Liver (tissue), 3 donors: Measurements from ENCODE around the gene CYP11A1.

Experiments used
- ATF3 ChIP-seq: IDR thresholded peaks from 2 replicates; pipeline ENCODE4 v1.6.1; 2016; ENCODE audit warnings: antibody characterized with exemption
- CTCF ChIP-seq: fragments of 150-350 bp; IDR thresholded peaks from 2 replicates; pipeline ENCODE4 v1.5.1; 2017; ENCODE audit warnings: improper control_type of control experiment, low read depth, low read length; ENCODE audit not compliant: missing input control
- EGR1 ChIP-seq, 2 donors: IDR thresholded peaks; 2 replicates each; pipeline ENCODE4 v1.6.1; 2016 to 2018; ENCODE audit warnings: antibody characterized with exemption in 2 of 2, low read depth in 2 of 2
- GABPA ChIP-seq, 2 donors: IDR thresholded peaks in 1 of 2; conservative IDR thresholded peaks in 1 of 2; 2 replicates each; pipeline ENCODE4 v1.6.1; 2016; ENCODE audit warnings: antibody characterized with exemption in 2 of 2, mild to moderate bottlenecking in 1 of 2, moderate library complexity in 1 of 2
- JUND ChIP-seq, 2 donors: IDR thresholded peaks; 2 replicates each; pipeline ENCODE4 v1.6.1; 2016; ENCODE audit warnings: antibody characterized with exemption in 2 of 2
- MAX ChIP-seq: IDR thresholded peaks from 2 replicates; pipeline ENCODE4 v1.6.1; 2016; ENCODE audit warnings: antibody characterized with exemption
- RAD21 ChIP-seq, 2 donors: IDR thresholded peaks; 2 replicates each; pipeline ENCODE4 v1.6.1; 2016; ENCODE audit warnings: antibody characterized with exemption in 2 of 2, mild to moderate bottlenecking in 2 of 2
- REST ChIP-seq: IDR thresholded peaks from 2 replicates; pipeline ENCODE4 v1.6.1; 2016; ENCODE audit warnings: antibody characterized with exemption, mild to moderate bottlenecking
- RXRA ChIP-seq, 2 donors: IDR thresholded peaks; 2 replicates each; pipeline ENCODE4 v1.6.1; 2017 to 2018; ENCODE audit warnings: antibody characterized with exemption in 2 of 2, mild to moderate bottlenecking in 1 of 2
- SP1 ChIP-seq: IDR thresholded peaks from 2 replicates; pipeline ENCODE4 v1.6.1; 2018; ENCODE audit warnings: antibody characterized with exemption, mild to moderate bottlenecking
- TAF1 ChIP-seq: conservative IDR thresholded peaks from 2 replicates; pipeline ENCODE4 v1.6.1; 2016; ENCODE audit warnings: antibody characterized with exemption, mild to moderate bottlenecking
- ZBTB33 ChIP-seq: IDR thresholded peaks from 2 replicates; pipeline ENCODE4 v1.6.1; 2016; ENCODE audit warnings: antibody characterized with exemption
- donor health status: healthy.
- donor health status: healthy.

GRCh38 chr15:74328331-74329056, 39.0 kb downstream of the CYP11A1 start:
- no peak for TF ChIP-seq CTCF
- TF ChIP-seq EGR1 (IDR thresholded peaks at IDR 0.05; ENCODE audit: low read depth in 2 of 2): no peak
- no peak for TF ChIP-seq REST
- no peak for TF ChIP-seq JUND (IDR thresholded peaks at IDR 0.05)
- no peak for TF ChIP-seq RAD21 (IDR thresholded peaks at IDR 0.05)
- TF ChIP-seq GABPA (IDR thresholded peaks at IDR 0.05 in 1 of 2, conservative IDR thresholded peaks at IDR 0.05 in 1 of 2): no peak
- no peak for TF ChIP-seq MAX
- no peak for TF ChIP-seq ZBTB33
- no peak for TF ChIP-seq RXRA (IDR thresholded peaks at IDR 0.05)
- no peak for TF ChIP-seq SP1
- TF ChIP-seq ATF3: no peak
- TF ChIP-seq TAF1: no peak
